ENCODE results near the gene MAGIX.
"Not testable (repeated sequence)": the region's sequence is repeated elsewhere in the genome, so short reads cannot be mapped to it uniquely, and the experiment has no call there.

The MAGIX gene

GRCh38 chrX:49162620-49163019, at the start of gene MAGIX:
Gene MAGIX, plus strand, starts transcription at chrX:49162758. Its CDS starts 132 bp downstream, at chrX:49162890.
- DNase-seq: no peak

GRCh38 chrX:49116076-49116475, 46.5 kb upstream of the MAGIX start:
- DNase-seq: no peak

- DNase-seq: no peak
Observed at GRCh38 chrX:49116716-49117115, 45.8 kb upstream of the MAGIX start.

GRCh38 chrX:49117581-49117980, 45.0 kb upstream of the MAGIX start:
- no peak for DNase-seq

- DNase-seq: no peak
Observed at GRCh38 chrX:49120091-49120490, 42.5 kb upstream of the MAGIX start.

GRCh38 chrX:49122499-49122898, 40.1 kb upstream of the MAGIX start:
- no peak for DNase-seq

- DNase-seq: not testable (repeated sequence)
Observed at GRCh38 chrX:49127742-49128258, 34.8 kb upstream of the MAGIX start.

GRCh38 chrX:49129427-49129826, 33.1 kb upstream of the MAGIX start:
- DNase-seq: no peak

- DNase-seq: not testable (repeated sequence)
Observed at GRCh38 chrX:49132275-49132674, 30.3 kb upstream of the MAGIX start.

GRCh38 chrX:49133759-49134158, 28.8 kb upstream of the MAGIX start:
- DNase-seq: no peak

- no peak for DNase-seq
Observed at GRCh38 chrX:49137492-49137891, 25.1 kb upstream of the MAGIX start.

- no peak for DNase-seq
Observed at GRCh38 chrX:49139713-49140112, 22.8 kb upstream of the MAGIX start.

GRCh38 chrX:49142264-49142663, 20.3 kb upstream of the MAGIX start:
- DNase-seq: not testable (repeated sequence)

- DNase-seq: not testable (repeated sequence)
Observed at GRCh38 chrX:49143154-49143553, 19.4 kb upstream of the MAGIX start.

- DNase-seq: no peak
Observed at GRCh38 chrX:49147282-49147681, 15.3 kb upstream of the MAGIX start.

GRCh38 chrX:49147936-49148335, 14.6 kb upstream of the MAGIX start:
- no peak for DNase-seq

- DNase-seq: not testable (repeated sequence)
Observed at GRCh38 chrX:49148390-49149100, 14.0 kb upstream of the MAGIX start.

GRCh38 chrX:49149291-49149690, 13.3 kb upstream of the MAGIX start:
- DNase-seq: not testable (repeated sequence)

- no peak for DNase-seq
Observed at GRCh38 chrX:49153467-49153866, 9.1 kb upstream of the MAGIX start.

- peak in 1 of 2 experiments; percentile 44 for DNase-seq
Observed at GRCh38 chrX:49155243-49155899, 7.2 kb upstream of the MAGIX start.

GRCh38 chrX:49155900-49156837, 6.4 kb upstream of the MAGIX start:
- DNase-seq: peak; percentile 25 to 56

GRCh38 chrX:49157194-49157593, 5.4 kb upstream of the MAGIX start:
- no peak for DNase-seq

- no peak for DNase-seq
Observed at GRCh38 chrX:49160908-49161307, 1.6 kb upstream of the MAGIX start.
